Glutamatergic neuron (in vitro differentiated cells): ENCODE data around the gene SCUBE1. TPM values are rescaled to one million over a fixed set of nuclear protein-coding genes. Genes with fewer than 3 reads are reported as not detected.
A peak's percentile ranks its signal among the peaks of the same experiment; 100 is the strongest.

Experiments used
- DNase-seq: peaks from one replicate; pipeline ENCODE4 v3.0.0; 2022
- H3K27ac Mint-ChIP-seq: one replicate; pipeline ENCODE4 v1.8.0; 2020; ENCODE audit warnings: mild to moderate bottlenecking, mixed read lengths, inconsistent platforms; ENCODE audit not compliant: unreplicated experiment
- H3K27me3 Mint-ChIP-seq: one replicate; pipeline ENCODE4 v1.8.0; 2020; ENCODE audit warnings: mild to moderate bottlenecking, moderate library complexity, mixed read lengths, inconsistent platforms; ENCODE audit not compliant: unreplicated experiment
- H3K36me3 Mint-ChIP-seq: one replicate; pipeline ENCODE4 v1.8.0; 2020; ENCODE audit warnings: mild to moderate bottlenecking, mixed read lengths, inconsistent platforms; ENCODE audit not compliant: unreplicated experiment
- H3K4me1 Mint-ChIP-seq: one replicate; pipeline ENCODE4 v1.8.0; 2020; ENCODE audit warnings: mild to moderate bottlenecking, low read depth, mixed read lengths, inconsistent platforms; ENCODE audit not compliant: unreplicated experiment
- H3K4me3 Mint-ChIP-seq: one replicate; pipeline ENCODE4 v1.8.0; 2020; ENCODE audit warnings: mild to moderate bottlenecking, mixed read lengths, inconsistent platforms; ENCODE audit not compliant: unreplicated experiment
- H3K9me3 Mint-ChIP-seq: one replicate; pipeline ENCODE4 v1.8.0; 2020; ENCODE audit warnings: mild to moderate bottlenecking, moderate library complexity, mixed read lengths, inconsistent platforms; ENCODE audit not compliant: unreplicated experiment
- total RNA-seq: library from RNA; stranded (reverse); fragmentation: NEBNext Ultra II Directional; extraction: Animal tissue kit (Norgen Biotek cat#: 25700); gene quantifications from one replicate; pipeline ENCODE4 v1.2.1, GENCODE V29; 2021; ENCODE audit not compliant: unreplicated experiment
- TF ChIP-seq, protein P1 (sequence below): fragments of 200-600 bp; sonication (generic); IDR thresholded peaks from one replicate; pipeline ENCODE4 v1.5.0; 2021; ENCODE audit not compliant: partially characterized antibody, unreplicated experiment

SCUBE1 gene
- total RNA-seq, 1 donor from 2014 or later: 25.8 TPM

GRCh38 chr22:43330178-43331068 is 12.7 kb downstream of the SCUBE1 start:
- peak overlapping the region; percentile 1 for H3K4me3 Mint-ChIP-seq
- peaks cover 23% of the 10 kb centered on the region for H3K4me1 Mint-ChIP-seq
- DNase-seq: no peak
- H3K9me3 Mint-ChIP-seq: peaks cover 6% of the 10 kb centered on the region
- peaks cover 4% of the 10 kb centered on the region for H3K27me3 Mint-ChIP-seq
- H3K36me3 Mint-ChIP-seq: no peaks in the 10 kb centered on the region
- TF ChIP-seq, protein P1, sequence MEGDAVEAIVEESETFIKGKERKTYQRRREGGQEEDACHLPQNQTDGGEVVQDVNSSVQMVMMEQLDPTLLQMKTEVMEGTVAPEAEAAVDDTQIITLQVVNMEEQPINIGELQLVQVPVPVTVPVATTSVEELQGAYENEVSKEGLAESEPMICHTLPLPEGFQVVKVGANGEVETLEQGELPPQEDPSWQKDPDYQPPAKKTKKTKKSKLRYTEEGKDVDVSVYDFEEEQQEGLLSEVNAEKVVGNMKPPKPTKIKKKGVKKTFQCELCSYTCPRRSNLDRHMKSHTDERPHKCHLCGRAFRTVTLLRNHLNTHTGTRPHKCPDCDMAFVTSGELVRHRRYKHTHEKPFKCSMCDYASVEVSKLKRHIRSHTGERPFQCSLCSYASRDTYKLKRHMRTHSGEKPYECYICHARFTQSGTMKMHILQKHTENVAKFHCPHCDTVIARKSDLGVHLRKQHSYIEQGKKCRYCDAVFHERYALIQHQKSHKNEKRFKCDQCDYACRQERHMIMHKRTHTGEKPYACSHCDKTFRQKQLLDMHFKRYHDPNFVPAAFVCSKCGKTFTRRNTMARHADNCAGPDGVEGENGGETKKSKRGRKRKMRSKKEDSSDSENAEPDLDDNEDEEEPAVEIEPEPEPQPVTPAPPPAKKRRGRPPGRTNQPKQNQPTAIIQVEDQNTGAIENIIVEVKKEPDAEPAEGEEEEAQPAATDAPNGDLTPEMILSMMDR: no peak
- no peak overlapping the region for H3K27ac Mint-ChIP-seq

DNA sequence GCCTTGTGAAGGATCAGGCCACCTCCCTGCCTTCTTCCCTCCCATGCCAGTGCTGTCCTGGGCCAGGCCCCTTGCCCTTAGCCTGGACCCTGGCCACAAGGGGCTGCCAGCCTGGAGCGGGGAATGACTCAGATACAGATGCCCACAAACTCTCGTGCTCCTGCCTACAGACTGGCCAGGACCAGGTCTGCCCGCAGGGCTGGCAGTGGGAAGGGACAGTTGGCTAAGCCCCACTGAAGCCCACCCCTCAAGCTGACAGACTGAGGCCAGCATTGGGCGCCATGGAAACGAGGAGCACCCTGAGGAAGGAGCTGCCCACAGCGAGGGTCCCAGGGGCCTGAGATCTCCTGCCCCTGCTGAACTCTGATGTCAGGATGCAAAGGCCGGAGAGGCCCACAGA is 14.1 kb downstream of the SCUBE1 start:
- Mint-ChIP-seq H3K9me3 (peaks cover 6% of the 10 kb centered on the region), H3K27me3 (peaks cover 4% of the 10 kb centered on the region), H3K27ac (no peak overlapping the region), H3K4me3 (no peak overlapping the region), H3K4me1 (peaks cover 24% of the 10 kb centered on the region), H3K36me3 (no peaks in the 10 kb centered on the region)
- no peak for DNase-seq
- TF ChIP-seq, protein P1: no peak

- DNase-seq: no peak
- Mint-ChIP-seq H3K4me3 (peak overlapping the region; percentile 75), H3K27me3 (peaks cover 4% of the 10 kb centered on the region), H3K36me3 (no peaks in the 10 kb centered on the region), H3K27ac (peak overlapping the region; percentile 79), H3K9me3 (peaks cover 6% of the 10 kb centered on the region), H3K4me1 (peaks cover 24% of the 10 kb centered on the region)
- TF ChIP-seq, protein P1: no peak
Measured at GRCh38 chr22:43327157-43327438, 16.1 kb downstream of the SCUBE1 start.

GRCh38 chr22:43326331-43327156 is 16.6 kb downstream of the SCUBE1 start:
- Mint-ChIP-seq H3K4me1 (peaks cover 24% of the 10 kb centered on the region), H3K27ac (peak overlapping the region; percentile 79), H3K4me3 (peak overlapping the region; percentile 75), H3K9me3 (peaks cover 5% of the 10 kb centered on the region), H3K36me3 (no peaks in the 10 kb centered on the region), H3K27me3 (peaks cover 4% of the 10 kb centered on the region)
- DNase-seq: no peak
- TF ChIP-seq, protein P1: no peak

GRCh38 chr22:43325176-43325575 is 18.0 kb downstream of the SCUBE1 start:
- TF ChIP-seq, protein P1: no peak

More at GRCh38 chr22:43325176-43325575, 18.0 kb downstream of the SCUBE1 start:
- Mint-ChIP-seq H3K4me3 (no peak overlapping the region), H3K4me1 (peaks cover 22% of the 10 kb centered on the region), H3K27ac (no peak overlapping the region), H3K9me3 (peaks cover under 1% of the 10 kb centered on the region), H3K36me3 (no peaks in the 10 kb centered on the region), H3K27me3 (no peaks in the 10 kb centered on the region)
- DNase-seq: peak; percentile 2
